HL-60 (cell line): ENCODE data around the gene ST6GALNAC3.

Experiments
- GABPA ChIP-seq: IDR thresholded peaks from 2 replicates; pipeline ENCODE4 v1.6.1; 2012; ENCODE audit warnings: low read depth
- POLR2AphosphoS5 ChIP-seq: IDR thresholded peaks from 2 replicates; pipeline ENCODE4 v1.6.1; 2012; ENCODE audit warnings: low read depth
- REST ChIP-seq: IDR thresholded peaks from 2 replicates; pipeline ENCODE4 v1.6.1; 2012; ENCODE audit warnings: low read depth; ENCODE audit not compliant: insufficient replicate concordance
- SPI1 ChIP-seq: IDR thresholded peaks from 2 replicates; pipeline ENCODE4 v1.6.1; 2012; ENCODE audit warnings: low read depth, mild to moderate bottlenecking, borderline replicate concordance
- TF ChIP-seq, protein P1 (sequence below): IDR thresholded peaks from one replicate; pipeline ENCODE4 v1.5.1; 2011; ENCODE audit warnings: low read length, control low read depth, inconsistent platforms; ENCODE audit not compliant: insufficient read depth

GRCh38 chr1:76287917-76288316, 213.4 kb downstream of the ST6GALNAC3 start:
- TF ChIP-seq, protein P1, sequence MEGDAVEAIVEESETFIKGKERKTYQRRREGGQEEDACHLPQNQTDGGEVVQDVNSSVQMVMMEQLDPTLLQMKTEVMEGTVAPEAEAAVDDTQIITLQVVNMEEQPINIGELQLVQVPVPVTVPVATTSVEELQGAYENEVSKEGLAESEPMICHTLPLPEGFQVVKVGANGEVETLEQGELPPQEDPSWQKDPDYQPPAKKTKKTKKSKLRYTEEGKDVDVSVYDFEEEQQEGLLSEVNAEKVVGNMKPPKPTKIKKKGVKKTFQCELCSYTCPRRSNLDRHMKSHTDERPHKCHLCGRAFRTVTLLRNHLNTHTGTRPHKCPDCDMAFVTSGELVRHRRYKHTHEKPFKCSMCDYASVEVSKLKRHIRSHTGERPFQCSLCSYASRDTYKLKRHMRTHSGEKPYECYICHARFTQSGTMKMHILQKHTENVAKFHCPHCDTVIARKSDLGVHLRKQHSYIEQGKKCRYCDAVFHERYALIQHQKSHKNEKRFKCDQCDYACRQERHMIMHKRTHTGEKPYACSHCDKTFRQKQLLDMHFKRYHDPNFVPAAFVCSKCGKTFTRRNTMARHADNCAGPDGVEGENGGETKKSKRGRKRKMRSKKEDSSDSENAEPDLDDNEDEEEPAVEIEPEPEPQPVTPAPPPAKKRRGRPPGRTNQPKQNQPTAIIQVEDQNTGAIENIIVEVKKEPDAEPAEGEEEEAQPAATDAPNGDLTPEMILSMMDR: no peak
- TF ChIP-seq REST (no peak), GABPA (no peak), POLR2AphosphoS5 (no peak), SPI1 (no peak)
